Measurements from ENCODE around the gene AFM. TPM values are rescaled to one million over a fixed set of nuclear protein-coding genes. Genes with fewer than 3 reads are reported as not detected.
A peak's percentile ranks its signal among the peaks of the same experiment; 100 is the strongest.

Gene AFM
- total RNA-seq, 1 experiment from 2014 or later: not detected

DNA sequence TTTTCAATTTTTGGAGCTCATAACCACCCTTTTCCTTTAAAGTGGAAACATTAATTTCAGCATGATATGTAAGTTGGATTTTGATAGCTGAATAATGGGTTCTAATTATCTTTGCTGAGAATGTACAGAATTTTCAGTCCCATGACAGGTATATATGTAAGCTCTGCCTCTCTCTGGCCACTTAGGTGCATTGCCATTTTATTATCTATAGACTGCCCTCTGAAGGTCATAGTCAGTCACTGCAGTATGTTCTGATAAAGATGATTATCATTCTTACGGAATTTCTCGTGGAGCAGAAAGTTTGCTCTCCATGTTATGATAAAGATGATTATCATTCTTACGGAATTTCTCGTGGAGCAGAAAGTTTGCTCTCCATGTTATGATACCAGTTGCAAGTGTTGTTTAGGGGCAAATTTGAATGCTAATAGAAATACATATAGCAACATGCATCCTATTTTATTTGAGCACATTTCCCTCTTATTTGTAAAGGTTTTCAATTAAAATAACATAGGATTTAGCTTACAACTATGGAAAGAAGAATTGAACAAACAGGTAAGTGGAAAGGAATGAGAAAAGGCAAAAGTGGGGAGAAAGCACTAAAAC, 35.1 kb upstream of the AFM start:
- Mint-ChIP-seq H3K4me1 (ENCODE audit: insufficient read depth, unreplicated experiment) (peaks cover 19% of the 10 kb centered on the region), H3K27me3 (ENCODE audit: insufficient read depth, unreplicated experiment) (peaks cover 17% of the 10 kb centered on the region), H3K9me3 (ENCODE audit: unreplicated experiment) (no peaks in the 10 kb centered on the region), H3K4me3 (ENCODE audit: unreplicated experiment) (no peak overlapping the region), H3K36me3 (ENCODE audit: insufficient read depth, unreplicated experiment) (no peaks in the 10 kb centered on the region), H3K27ac (ENCODE audit: low read depth, unreplicated experiment) (no peak overlapping the region)
- BruUV-seq (replicated peaks): no TSS peak
- TF ChIP-seq CTCF (IDR thresholded peaks at IDR 0.05; ENCODE audit: unreplicated experiment): peak; percentile 91
- intact Hi-C loops (cut with micrococcal nuclease): loop anchor here (1.0 to 5.0 kb wide), 3 partner anchors 105 to 206 kb away; no protein-coding TSS in a partner anchor
- ChIA-PET POLR2A (interaction anchor here (0.5 to 1.5 kb wide), 9 partner anchors 11 to 187 kb away, joined by 3 to 7 read pairs (median 3); no protein-coding TSS in a partner anchor), CTCF (interaction anchor here (0.5 to 6.8 kb wide), 64 partner anchors 8 to 1916 kb away, joined by 3 to 162 read pairs (median 4); no protein-coding TSS in a partner anchor)
- peak; percentile 67 for DNase-seq (ENCODE audit: unreplicated experiment)

- H3K9me3 Mint-ChIP-seq (ENCODE audit: unreplicated experiment): no peaks in the 10 kb centered on the region
- TF ChIP-seq CTCF (IDR thresholded peaks at IDR 0.05; ENCODE audit: unreplicated experiment): no peak
- CTCF ChIA-PET: interaction anchor here (0.6 to 6.8 kb wide), 7 partner anchors 14 to 206 kb away, joined by 3 to 162 read pairs (median 3); no protein-coding TSS in a partner anchor
These were observed 33.9 kb upstream of the AFM start for GRCh38 chr4:73447671-73448070.

GRCh38 chr4:73448448-73449203, 32.9 kb upstream of the AFM start:
- Mint-ChIP-seq H3K4me3 (ENCODE audit: unreplicated experiment) (no peak overlapping the region), H3K27me3 (ENCODE audit: insufficient read depth, unreplicated experiment) (no peaks in the 10 kb centered on the region), H3K36me3 (ENCODE audit: insufficient read depth, unreplicated experiment) (no peaks in the 10 kb centered on the region), H3K9me3 (ENCODE audit: unreplicated experiment) (no peaks in the 10 kb centered on the region), H3K27ac (ENCODE audit: low read depth, unreplicated experiment) (no peak overlapping the region), H3K4me1 (ENCODE audit: insufficient read depth, unreplicated experiment) (peaks cover 11% of the 10 kb centered on the region)
- POLR2A ChIA-PET: interaction anchor here (0.6 to 1.1 kb wide), 2 partner anchors 138 to 256 kb away, joined by 3 read pairs; no protein-coding TSS in a partner anchor
- TF ChIP-seq CTCF (IDR thresholded peaks at IDR 0.05; ENCODE audit: unreplicated experiment): no peak
- CTCF ChIA-PET: interaction anchor here (6.8 kb wide), 1 partner anchor 105 kb away, joined by 162 read pairs; no protein-coding TSS in a partner anchor
- no peak for DNase-seq (ENCODE audit: unreplicated experiment)
- intact Hi-C loops (cut with micrococcal nuclease): loop anchor here (5.0 kb wide), 1 partner anchor 204 kb away; no protein-coding TSS in a partner anchor
- BruUV-seq (replicated peaks): no TSS peak

More at GRCh38 chr4:73447671-73448070, 33.9 kb upstream of the AFM start:
- intact Hi-C loops (cut with micrococcal nuclease): loop anchor here (5.0 kb wide), 1 partner anchor 205 kb away; no protein-coding TSS in a partner anchor
- DNase-seq (ENCODE audit: unreplicated experiment): no peak
- Mint-ChIP-seq H3K27me3 (ENCODE audit: insufficient read depth, unreplicated experiment) (peaks cover 4% of the 10 kb centered on the region), H3K36me3 (ENCODE audit: insufficient read depth, unreplicated experiment) (no peaks in the 10 kb centered on the region), H3K4me3 (ENCODE audit: unreplicated experiment) (no peak overlapping the region), H3K27ac (ENCODE audit: low read depth, unreplicated experiment) (no peak overlapping the region), H3K4me1 (ENCODE audit: insufficient read depth, unreplicated experiment) (peaks cover 12% of the 10 kb centered on the region)
- POLR2A ChIA-PET: interaction anchor here (0.7 kb wide), 1 partner anchor 20 kb away, joined by 3 read pairs; no protein-coding TSS in a partner anchor
- no TSS peak for BruUV-seq (replicated peaks)

Data from MCF 10A (cell line).